CD4-positive, alpha-beta T cell treated with Interleukin-15 for 4 hours (primary cell): ENCODE data around the gene SYNJ2.

Experiments used
- DNase-seq: peaks from one replicate; pipeline ENCODE4 v3.0.0-alpha.2; 2020; ENCODE audit warnings: low spot score

Gene SYNJ2

GRCh38 chr6:158026901-158027589, 45.4 kb downstream of the SYNJ2 start:
- no peak for DNase-seq

GRCh38 chr6:158027590-158028285, 46.1 kb downstream of the SYNJ2 start:
- DNase-seq = no peak

- no peak for DNase-seq
Measured at GRCh38 chr6:158028421-158028820, 46.8 kb downstream of the SYNJ2 start.

GRCh38 chr6:158028876-158029275, 47.2 kb downstream of the SYNJ2 start:
- DNase-seq = no peak

DNA sequence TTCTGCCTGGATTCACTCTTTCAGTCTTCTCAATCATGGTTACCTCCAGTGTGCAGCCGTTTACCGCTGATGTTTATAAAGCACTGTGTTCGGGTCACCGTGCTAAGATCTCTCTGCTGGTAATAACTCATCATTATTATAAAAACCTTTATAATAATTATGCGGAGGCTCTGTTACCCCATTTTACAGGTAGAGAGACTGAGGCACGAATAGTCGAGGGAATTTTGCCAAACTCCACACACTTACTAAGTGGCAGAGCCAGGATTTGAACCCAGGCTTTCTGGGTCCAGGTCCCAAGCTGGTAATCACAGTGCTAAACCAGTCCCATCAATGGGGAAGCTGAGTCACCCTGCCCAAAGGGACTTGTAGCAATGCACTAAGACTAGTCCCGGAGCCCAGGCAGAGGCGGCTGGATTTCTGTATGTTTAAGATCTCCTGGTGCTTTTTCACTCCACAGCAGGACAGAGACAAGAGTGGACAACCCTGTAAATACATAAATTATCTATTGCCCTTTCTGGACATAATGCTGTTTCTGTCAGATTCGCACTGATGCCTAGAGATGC, 48.1 kb downstream of the SYNJ2 start:
- no peak for DNase-seq

GRCh38 chr6:158030380-158031300, 49.0 kb downstream of the SYNJ2 start:
- DNase-seq = no peak

DNA sequence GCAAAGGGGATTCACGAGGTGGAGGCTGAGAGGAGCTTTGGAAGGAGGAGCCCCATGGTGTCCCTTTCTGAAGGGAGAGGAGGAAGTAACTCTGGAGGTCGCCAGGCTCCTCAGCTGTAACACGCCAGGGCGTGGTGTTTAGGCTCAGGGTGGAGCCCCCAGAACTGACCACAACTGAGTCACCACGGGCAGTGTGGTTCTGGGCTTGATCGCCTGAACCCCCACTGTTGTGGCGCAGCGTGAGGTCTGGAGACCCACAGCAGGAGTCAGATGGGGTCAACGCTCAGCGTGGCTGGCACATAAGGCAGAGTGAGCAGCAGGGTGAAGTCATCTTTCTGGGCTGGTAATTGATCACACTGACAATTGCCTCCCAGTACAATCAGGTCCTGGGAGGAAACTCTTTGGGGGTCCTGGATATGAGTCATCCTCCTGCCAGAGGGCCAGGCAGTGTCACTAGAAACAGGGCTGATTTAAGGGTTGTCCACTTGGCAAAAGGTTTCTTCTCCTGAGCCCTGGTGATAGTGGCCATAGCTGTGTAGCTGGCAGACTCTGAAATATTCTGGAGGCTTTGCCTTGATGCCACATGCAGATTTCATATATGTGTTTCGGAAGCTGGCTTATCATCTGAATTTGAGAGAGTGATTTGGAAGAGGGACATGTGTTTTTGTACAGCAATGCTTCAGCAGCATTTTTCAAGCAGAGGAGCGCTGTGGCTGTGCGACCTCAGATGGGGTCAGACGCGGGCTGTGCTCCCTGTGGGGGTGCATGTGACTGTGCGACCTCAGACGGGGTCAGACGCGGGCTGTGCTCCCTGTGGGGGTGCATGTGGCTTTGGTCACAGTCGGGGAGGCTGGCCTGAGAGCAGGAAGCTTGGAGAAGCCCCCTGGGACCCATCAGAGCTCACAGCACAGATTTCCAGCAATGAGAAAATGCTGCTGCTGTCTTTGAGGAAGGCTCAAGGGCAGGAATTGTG, 50.0 kb downstream of the SYNJ2 start:
- DNase-seq = peak; percentile 54

- no peak for DNase-seq
Measured at GRCh38 chr6:158032354-158032733, 50.7 kb downstream of the SYNJ2 start.

DNA sequence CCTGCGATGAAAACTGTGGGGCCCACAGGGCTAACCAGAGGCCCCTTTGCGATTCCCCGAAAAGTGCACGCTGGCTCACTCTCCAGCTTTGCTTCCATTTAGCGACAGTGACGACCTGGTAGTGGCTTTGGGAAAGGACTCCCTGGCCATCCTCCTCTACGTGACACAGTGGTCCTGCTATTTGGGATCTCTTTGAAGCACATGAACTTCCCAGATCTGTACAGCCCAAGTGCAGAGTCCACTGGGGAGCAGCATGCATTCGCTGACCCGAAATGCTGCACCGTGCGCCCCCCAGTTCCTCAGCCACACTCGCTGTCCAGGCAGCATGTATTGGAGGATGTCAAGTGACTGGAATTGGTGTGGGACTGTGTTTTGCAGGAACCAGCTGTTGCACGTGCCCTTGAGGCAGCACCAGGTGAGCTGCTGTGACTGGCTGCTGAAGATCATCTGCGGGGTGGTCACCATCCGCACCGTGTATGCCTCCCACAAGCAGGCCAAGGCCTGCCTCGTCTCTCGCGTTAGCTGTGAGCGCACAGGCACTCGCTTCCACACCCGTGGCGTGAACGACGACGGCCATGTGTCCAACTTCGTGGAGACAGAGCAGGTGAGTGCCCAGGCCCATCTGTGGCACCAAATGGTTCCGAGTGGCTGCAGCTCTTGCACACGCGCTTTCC, 51.6 kb downstream of the SYNJ2 start:
- DNase-seq = no peak

GRCh38 chr6:158033751-158034702, 52.4 kb downstream of the SYNJ2 start:
- DNase-seq = no peak

- DNase-seq = no peak
Measured at GRCh38 chr6:158036261-158036660, 54.6 kb downstream of the SYNJ2 start.

GRCh38 chr6:158037021-158037420, 55.4 kb downstream of the SYNJ2 start:
- no peak for DNase-seq

DNA sequence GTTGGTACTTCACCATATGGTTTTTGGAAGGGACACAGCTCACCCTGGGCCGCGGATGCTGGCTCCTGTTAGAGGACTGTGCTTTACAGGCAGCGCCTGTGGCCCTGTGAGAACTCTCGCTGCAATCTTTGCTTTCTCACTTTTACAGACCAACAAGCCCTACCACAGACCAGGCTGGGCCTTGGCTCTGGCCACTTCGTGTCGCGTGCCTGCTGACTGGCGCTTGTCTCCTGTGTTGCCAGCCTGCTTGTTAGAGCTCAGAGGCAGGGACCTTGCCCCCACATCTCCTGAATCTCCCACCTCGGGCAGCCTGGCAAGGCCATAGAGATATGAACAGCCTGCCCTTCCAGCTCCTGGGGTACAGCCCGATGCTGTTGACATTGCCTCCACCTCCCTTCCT, 56.1 kb downstream of the SYNJ2 start:
- no peak for DNase-seq

DNA sequence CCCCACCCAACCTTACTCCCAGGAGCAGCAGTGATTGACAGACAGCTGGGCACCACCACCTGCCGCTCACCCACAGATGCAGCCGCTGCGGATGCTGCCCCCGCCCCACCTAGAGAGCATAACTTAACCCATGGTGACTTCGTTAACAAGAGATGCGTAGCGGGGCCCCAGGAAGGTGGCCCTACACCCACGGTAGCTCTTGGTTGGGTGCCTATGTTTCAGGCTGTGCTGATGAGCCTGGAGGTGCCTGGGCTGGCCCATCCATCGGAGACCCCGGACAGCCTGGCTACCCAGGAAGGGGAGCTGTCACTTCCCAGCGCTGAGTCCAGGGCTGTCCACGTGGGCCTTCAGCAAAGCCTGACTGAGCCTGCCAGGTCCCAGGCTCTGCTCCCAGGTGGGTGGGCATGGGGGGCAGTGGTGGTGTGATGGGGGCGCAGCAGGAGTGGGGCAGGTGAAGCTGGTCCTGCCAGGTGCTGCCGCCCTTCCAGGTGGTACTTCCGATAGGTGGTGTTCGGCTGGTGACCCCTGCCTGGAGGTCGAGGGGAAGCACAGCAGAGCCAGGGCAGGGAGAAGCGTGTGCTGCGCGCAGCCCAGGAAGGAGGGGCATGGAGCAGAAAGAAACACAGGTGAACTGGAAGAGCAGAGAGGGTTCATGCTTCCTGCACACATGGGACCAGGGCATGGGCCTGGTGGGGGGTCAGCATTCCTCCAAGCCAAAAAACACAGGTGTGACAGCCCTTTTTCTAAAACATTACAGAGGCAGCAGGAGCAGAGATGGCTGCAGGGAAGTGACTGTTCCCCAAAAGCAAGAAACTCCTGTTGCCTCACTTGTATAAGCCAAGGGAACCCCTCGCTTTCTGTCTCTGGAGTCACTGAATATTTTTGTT, 56.9 kb downstream of the SYNJ2 start:
- no peak for DNase-seq

DNA sequence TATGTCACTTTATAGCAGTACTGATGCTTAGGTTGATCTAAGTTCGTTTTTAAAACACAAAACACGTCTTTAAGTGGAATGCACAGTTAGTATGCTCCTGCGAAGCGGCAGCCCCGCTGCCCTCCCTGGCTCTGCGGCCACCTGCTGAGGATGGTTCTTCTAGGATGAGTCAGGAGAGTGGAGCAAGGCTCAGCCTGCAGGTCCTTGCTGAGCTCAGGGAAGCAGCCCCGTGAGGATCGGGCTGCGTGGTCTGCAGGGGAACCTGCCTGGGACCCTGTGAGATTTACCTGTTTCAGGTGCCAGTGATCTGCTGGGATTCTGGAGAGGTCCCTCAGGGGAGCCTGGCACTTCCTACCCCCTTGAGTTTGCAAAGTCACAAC, 57.5 kb downstream of the SYNJ2 start:
- DNase-seq = no peak

- no peak for DNase-seq
Measured at GRCh38 chr6:158039571-158040050, 57.9 kb downstream of the SYNJ2 start.

- peak; percentile 46 for DNase-seq
Measured at GRCh38 chr6:158040051-158040803, 58.6 kb downstream of the SYNJ2 start.
